K562 (cell line): ENCODE results near the gene LLGL2. TPM values are rescaled to one million over a fixed set of nuclear protein-coding genes. Genes with fewer than 3 reads are reported as not detected.

Experiments used
- ATF4 ChIP-seq: fragments of 450-650 bp; formaldehyde crosslinking; IDR thresholded peaks from 2 replicates; pipeline ENCODE4 v1.4.0; 2022; ENCODE audit warnings: mild to moderate bottlenecking, moderate library complexity
- ATF7 ChIP-seq: fragments of 450-650 bp; IDR thresholded peaks from 2 replicates; pipeline ENCODE4 v1.7.1; 2014; ENCODE audit warnings: mild to moderate bottlenecking, moderate library complexity
- CBX3 ChIP-seq, 2 experiments: IDR thresholded peaks; 1 replicate in 1 of 2; 2 replicates in 1 of 2; pipeline ENCODE4 v1.6.1; 2012; ENCODE audit warnings: inconsistent platforms in 2 of 2, low read length in 2 of 2, borderline replicate concordance in 1 of 2, control low read depth in 1 of 2
- CHAMP1 ChIP-seq: fragments of 450-650 bp; IDR thresholded peaks from 2 replicates; pipeline ENCODE4 v1.6.1; 2016; ENCODE audit warnings: mild to moderate bottlenecking
- CTBP1 ChIP-seq: fragments of 450-650 bp; IDR thresholded peaks from 2 replicates; pipeline ENCODE4 v1.6.1; 2016; ENCODE audit warnings: borderline replicate concordance
- E2F3 ChIP-seq: fragments of 250-450 bp; sonication (Bioruptor Pico); IDR thresholded peaks from 2 replicates; pipeline ENCODE4 v1.4.0; 2020; ENCODE audit warnings: mild to moderate bottlenecking
- IFI16 ChIP-seq: fragments of 250-450 bp; sonication (Bioruptor Pico); IDR thresholded peaks from 2 replicates; pipeline ENCODE4 v2.1.2; 2022; ENCODE audit warnings: mild to moderate bottlenecking, inconsistent platforms
- JUN ChIP-seq, 2 experiments: sonication (generic) in 1 of 2; formaldehyde crosslinking in 1 of 2; IDR thresholded peaks; 2 replicates each; pipeline versions ENCODE4 v1.6.1 to v1.8.0; 2012 to 2022; ENCODE audit warnings: borderline replicate concordance in 2 of 2, mild to moderate bottlenecking in 2 of 2, improper control_type of control experiment in 1 of 2, low read depth in 1 of 2, low read length in 1 of 2, missing genetic modification reagents in 1 of 2
- KHSRP ChIP-seq: fragments of 450-650 bp; IDR thresholded peaks from 2 replicates; pipeline ENCODE4 v1.6.1; 2017
- MED1 ChIP-seq: sonication (generic); formaldehyde crosslinking; IDR thresholded peaks from 2 replicates; pipeline ENCODE4 v1.8.1; 2023; ENCODE audit warnings: missing genetic modification reagents, borderline replicate concordance
- MTA2 ChIP-seq: fragments of 450-650 bp; IDR thresholded peaks from 2 replicates; pipeline ENCODE4 v1.6.1; 2016; ENCODE audit warnings: low read depth
- MYC ChIP-seq, 2 experiments: fragments of 250-450 bp in 1 of 2; sonication (Bioruptor Pico) in 1 of 2; IDR thresholded peaks; 2 replicates each; pipeline versions ENCODE4 v1.5.1 to v1.6.1; 2012 to 2021; ENCODE audit warnings: low read depth in 2 of 2, borderline replicate concordance in 1 of 2, improper control_type of control experiment in 1 of 2, low read length in 1 of 2, mild to moderate bottlenecking in 1 of 2, moderate library complexity in 1 of 2
- RBM17 ChIP-seq: fragments of 200-400 bp; formaldehyde crosslinking; IDR thresholded peaks from 2 replicates; pipeline ENCODE4 v1.6.1; 2017; ENCODE audit warnings: low read depth, mild to moderate bottlenecking, low read length, borderline replicate concordance
- SAP30 ChIP-seq: fragments of 200-600 bp; sonication (generic); IDR thresholded peaks from 2 replicates; pipeline ENCODE4 v1.6.1; 2012; ENCODE audit warnings: borderline replicate concordance, low read depth, mild to moderate bottlenecking, moderate library complexity, low read length, control low read depth, inconsistent platforms; ENCODE audit not compliant: insufficient read depth, poor library complexity, severe bottlenecking
- TAL1 ChIP-seq: fragments of 450-650 bp; IDR thresholded peaks from 2 replicates; pipeline ENCODE4 v1.6.1; 2016; ENCODE audit warnings: mild to moderate bottlenecking
- ZKSCAN3 ChIP-seq: fragments of 250-450 bp; sonication (Bioruptor Pico); IDR thresholded peaks from 2 replicates; pipeline ENCODE4 v1.4.0; 2020
- ZNF165 ChIP-seq: fragments of 250-450 bp; sonication (Bioruptor Pico); IDR thresholded peaks from 2 replicates; pipeline ENCODE4 v1.4.0; 2020; ENCODE audit warnings: borderline replicate concordance
- ZNF507 ChIP-seq: conservative IDR thresholded peaks from 2 replicates; pipeline ENCODE4 v1.6.1; 2017; ENCODE audit warnings: missing genetic modification characterization, missing compliant biosample characterization
- ZNF766 ChIP-seq: fragments of 200-800 bp; sonication (Bioruptor generic); conservative IDR thresholded peaks from 2 replicates; pipeline ENCODE4 v1.6.1; 2016; ENCODE audit warnings: missing genetic modification characterization, missing compliant biosample characterization
- polyA plus RNA-seq, 8 experiments: library from polyadenylated mRNA; depleted of rRNA in 4 of 8; stranded (reverse) in 5 of 8; unstranded in 3 of 8; fragments of >200 nt; fragmentation: Nextera tagmentation in 2 of 8; fragmentation: Illumina TruSeq in 1 of 8; extraction: Ambion mirVana in 2 of 8; extraction: Trizol in 1 of 8; gene quantifications; 2 replicates each; pipeline versions ENCODE4 v1.2.1 to v1.2.3, GENCODE V29; 2011 to 2014; ENCODE audit warnings: inconsistent platforms in 1 of 8, missing spikeins in 1 of 8
- total RNA-seq, 7 experiments: library from RNA; depleted of rRNA in 6 of 7; stranded (reverse); fragments of >200 nt in 6 of 7; fragmentation: Illumina TruSeq in 2 of 7; extraction: Trizol in 2 of 7; gene quantifications; 2 replicates each; pipeline versions ENCODE4 v1.2.1 to v1.2.3, GENCODE V29; 2011 to 2021; ENCODE audit warnings: low replicate concordance in 1 of 7
- TF ChIP-seq, protein P1 (sequence below): fragments of 450-650 bp; IDR thresholded peaks from one replicate; pipeline ENCODE4 v1.6.1; 2018; ENCODE audit warnings: mild to moderate bottlenecking, moderate library complexity; ENCODE audit not compliant: partially characterized antibody
- TF ChIP-seq, protein P2 (sequence below), 2 experiments: fragments of 450-650 bp; IDR thresholded peaks; 2 replicates each; pipeline ENCODE4 v1.6.1; 2016

LLGL2 gene
- total and polyA plus RNA-seq, 9 of the 15 experiments (the other 6 are each of a cell fraction or from before 2014, with no cell fraction given): 0.32 to 24.4 (median 10.2) TPM

GRCh38 chr17:75601057-75601987 is 75.8 kb downstream of the LLGL2 start (continued):
- TF ChIP-seq SAP30 (no peak), IFI16 (CRISPR knock-in tag) (no peak), KHSRP (no peak), CTBP1 (peak; percentile 63; the same call in 1 of the 2 replicates), ZKSCAN3 (no peak), JUN (IDR thresholded peaks at IDR 0.05; ENCODE audit: borderline replicate concordance, low read depth, low read length) (no peak), JUN (CRISPR knock-in tag; IDR thresholded peaks at IDR 0.05; ENCODE audit: borderline replicate concordance) (no peak), MYC (IDR thresholded peaks at IDR 0.05; ENCODE audit: low read depth, low read length) (peak; percentile 68), MYC (CRISPR knock-in tag; IDR thresholded peaks at IDR 0.05; ENCODE audit: borderline replicate concordance, low read depth) (no peak), ATF4 (CRISPR knock-in tag) (no peak), CHAMP1 (no peak), ZNF766 (CRISPR knock-in tag) (no peak), RBM17 (no peak), CBX3 (IDR thresholded peaks at IDR 0.05; ENCODE audit: borderline replicate concordance in 1 of 2, low read length in 2 of 2) (no peak; a peak in 1 of 3 replicates), ZNF507 (tag) (no peak), MTA2 (no peak), ZNF165 (CRISPR knock-in tag) (no peak), MED1 (CRISPR knock-in tag) (no peak), TAL1 (0 out of 2 replicates have a peak, but pooled peaks have one; percentile 3), E2F3 (CRISPR knock-in tag) (no peak), ATF7 (0 out of 2 replicates have a peak, but pooled peaks have one; percentile 40)
- TF ChIP-seq, protein P1, sequence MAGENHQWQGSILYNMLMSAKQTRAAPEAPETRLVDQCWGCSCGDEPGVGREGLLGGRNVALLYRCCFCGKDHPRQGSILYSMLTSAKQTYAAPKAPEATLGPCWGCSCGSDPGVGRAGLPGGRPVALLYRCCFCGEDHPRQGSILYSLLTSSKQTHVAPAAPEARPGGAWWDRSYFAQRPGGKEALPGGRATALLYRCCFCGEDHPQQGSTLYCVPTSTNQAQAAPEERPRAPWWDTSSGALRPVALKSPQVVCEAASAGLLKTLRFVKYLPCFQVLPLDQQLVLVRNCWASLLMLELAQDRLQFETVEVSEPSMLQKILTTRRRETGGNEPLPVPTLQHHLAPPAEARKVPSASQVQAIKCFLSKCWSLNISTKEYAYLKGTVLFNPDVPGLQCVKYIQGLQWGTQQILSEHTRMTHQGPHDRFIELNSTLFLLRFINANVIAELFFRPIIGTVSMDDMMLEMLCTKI: no peak
- TF ChIP-seq, protein P2, sequence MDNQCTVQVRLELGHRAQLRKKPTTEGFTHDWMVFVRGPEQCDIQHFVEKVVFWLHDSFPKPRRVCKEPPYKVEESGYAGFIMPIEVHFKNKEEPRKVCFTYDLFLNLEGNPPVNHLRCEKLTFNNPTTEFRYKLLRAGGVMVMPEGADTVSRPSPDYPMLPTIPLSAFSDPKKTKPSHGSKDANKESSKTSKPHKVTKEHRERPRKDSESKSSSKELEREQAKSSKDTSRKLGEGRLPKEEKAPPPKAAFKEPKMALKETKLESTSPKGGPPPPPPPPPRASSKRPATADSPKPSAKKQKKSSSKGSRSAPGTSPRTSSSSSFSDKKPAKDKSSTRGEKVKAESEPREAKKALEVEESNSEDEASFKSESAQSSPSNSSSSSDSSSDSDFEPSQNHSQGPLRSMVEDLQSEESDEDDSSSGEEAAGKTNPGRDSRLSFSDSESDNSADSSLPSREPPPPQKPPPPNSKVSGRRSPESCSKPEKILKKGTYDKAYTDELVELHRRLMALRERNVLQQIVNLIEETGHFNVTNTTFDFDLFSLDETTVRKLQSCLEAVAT (IDR thresholded peaks at IDR 0.05): no peak
